GM18868 (cell line): ENCODE measurements around the gene EPC1.

Experiments
- ATAC-seq: cut with Tn5 transposase; IDR thresholded peaks from one replicate; pipeline ENCODE4 v1.9.1; 2021; ENCODE audit warnings: mild to moderate bottlenecking, moderate library complexity; ENCODE audit not compliant: unreplicated experiment

EPC1 gene

DNA sequence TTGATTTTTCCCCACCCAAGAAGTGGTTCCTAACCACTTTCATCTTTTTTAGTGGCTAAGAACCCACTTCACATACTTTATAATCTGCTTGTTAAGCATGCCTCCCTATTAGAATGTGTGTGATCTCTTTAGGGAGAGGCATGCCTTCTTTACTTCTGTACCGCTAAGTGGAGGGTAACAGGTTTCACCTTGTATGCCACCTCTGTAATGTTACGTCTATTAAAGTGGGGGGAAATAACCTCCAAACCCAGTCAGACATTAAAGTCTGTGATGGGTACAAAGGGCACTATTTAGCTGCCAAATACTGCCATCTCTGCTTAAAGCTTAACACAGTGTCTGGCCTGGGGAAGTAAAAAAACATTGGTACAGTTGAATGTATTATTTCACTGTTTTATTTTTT, 51.9 kb downstream of the EPC1 start:
- no peak for ATAC-seq

DNA sequence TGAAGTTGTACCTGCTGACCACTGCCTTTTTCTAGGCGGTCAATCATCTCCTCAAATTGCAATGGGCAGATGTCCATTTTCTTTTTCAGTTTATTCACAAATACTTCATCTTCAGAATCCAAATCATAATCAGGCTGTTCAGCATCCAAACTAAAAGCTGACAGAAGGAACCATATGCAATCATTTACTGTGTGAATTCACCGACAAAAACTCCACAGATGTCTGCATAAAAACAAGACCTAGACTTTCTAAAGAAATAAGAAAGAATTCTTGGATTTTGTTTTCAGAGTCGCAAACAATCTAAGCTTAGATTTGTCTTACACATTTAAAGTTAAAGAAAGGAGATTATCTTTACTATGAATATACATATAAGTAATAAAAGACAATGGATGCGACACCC, 53.4 kb downstream of the EPC1 start:
- ATAC-seq, result no peak

DNA sequence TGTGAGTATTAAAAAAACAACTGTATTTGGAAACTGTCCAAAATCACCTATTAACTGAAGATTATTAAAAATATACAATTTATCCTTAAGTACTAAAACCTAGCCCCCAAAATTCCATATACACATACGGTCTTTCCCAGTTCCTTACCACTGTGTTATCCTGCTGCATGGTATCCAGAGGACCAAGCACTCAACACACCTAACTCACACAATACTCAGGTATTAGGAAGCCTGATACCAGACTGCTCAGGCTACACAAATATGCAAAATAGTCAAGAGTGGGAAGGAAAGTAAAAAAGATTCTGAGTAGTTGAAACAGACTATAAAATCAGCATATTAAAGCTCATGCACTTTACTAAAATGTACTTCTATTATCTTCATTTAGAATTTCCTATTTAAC, 67.2 kb downstream of the EPC1 start:
- no peak for ATAC-seq

DNA sequence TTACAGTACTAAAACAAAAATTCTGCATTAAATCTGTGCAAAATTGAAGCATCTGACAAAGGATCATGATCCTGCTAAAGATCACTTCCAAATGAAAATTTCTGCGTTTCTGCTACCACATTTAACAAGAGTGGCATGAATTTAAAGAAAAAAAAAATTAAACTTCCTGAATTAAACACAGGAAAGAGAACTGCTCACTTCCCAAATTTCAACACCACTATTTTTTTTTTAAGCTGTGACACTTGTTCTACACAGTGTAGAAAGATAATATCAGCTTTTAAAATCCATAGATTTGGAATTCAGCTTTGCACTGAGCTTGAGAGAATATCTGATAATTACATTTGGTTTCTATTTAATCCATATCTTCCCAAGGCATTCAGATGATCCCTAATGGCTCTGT, 73.6 kb downstream of the EPC1 start:
- ATAC-seq, result no peak

DNA sequence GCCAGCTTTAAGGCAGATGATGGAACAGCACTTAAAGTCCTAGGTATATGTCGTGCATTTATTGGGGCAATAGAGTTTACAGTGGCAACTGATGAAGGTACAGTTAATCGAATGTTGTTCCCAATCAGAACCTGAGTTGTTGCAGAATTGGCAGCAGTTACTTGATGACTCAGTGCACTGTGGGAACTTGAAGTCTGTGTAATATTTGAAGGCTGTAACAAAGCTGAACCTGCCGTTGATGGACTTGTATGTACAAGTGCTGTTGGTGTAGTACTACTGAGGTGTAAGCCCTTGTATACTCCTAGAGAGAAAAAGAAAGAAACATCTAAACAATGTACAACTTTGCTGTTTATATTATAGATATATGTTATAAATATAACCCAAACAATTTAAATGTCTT, 75.3 kb downstream of the EPC1 start:
- ATAC-seq, result no peak

DNA sequence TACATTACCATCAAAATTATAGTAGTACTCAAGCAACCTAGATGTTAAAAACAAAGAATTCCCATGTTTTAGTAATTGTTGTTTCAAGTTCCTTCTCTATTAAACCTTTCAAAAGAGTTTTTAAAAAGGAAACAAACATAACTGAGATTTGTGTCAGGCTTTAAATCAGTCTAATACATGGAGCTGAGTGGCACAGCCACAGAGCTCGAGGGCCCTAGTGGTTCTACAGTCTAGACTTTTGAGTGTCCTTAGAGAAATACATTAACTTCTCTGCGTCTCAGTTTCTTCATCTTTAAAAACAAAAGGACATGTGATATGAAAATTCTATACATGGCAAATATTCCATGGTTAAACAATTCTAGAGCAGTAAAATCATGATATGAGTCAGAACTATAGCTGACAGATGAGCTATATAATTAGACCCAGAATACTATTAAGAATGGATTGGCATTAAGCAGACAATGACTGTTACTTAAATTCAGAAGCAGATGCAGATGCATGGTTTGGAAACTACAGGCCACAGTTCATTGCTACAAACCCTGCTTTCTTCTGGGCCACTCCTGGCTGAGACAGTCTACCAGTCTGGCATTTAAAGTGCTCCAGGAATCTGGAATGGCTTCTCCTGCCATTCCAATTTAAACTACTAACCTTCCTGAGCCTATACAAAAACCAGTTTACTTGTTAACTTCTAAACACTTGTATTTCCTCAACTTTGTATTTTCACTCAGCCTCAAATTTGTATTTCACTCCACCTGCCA, 77.4 kb downstream of the EPC1 start:
- ATAC-seq, result no peak

DNA sequence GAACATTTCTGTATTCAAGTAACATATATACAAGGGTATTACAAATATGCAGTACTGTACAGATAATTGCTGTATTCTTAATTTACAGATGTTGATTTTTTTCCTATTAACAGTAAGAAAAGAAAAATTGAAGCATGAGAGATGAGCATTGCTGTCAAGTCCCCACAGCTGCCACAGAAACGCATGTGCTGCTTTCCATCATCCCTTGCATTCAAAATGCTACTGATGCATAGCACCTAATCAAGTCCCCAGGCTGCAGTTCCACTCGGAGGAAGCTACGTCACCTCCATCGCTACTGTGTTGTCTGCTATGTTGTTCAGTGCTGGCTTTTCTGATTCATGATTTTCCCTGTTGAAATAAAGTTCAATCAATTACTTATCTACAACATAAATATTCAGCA, 78.2 kb downstream of the EPC1 start:
- ATAC-seq, result no peak

DNA sequence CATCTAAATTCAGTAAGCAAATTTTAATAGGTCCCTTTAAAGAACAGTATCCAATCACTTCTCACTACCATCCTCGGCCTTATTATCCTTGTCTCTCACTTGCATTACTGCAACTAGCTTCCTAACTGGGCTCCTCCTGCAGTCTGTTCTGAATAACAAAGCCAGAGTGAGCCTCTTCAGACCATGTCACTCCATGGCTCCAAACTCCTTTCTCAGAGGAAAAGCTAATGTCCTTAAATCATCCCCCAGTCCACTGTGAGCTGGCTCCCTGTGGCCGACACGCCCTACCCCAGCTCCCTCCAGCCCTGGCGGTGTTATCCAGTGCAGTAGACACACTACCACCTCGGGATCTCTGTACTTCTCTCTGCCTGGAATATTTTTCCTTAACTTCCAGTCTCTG, 80.0 kb downstream of the EPC1 start:
- no peak for ATAC-seq

DNA sequence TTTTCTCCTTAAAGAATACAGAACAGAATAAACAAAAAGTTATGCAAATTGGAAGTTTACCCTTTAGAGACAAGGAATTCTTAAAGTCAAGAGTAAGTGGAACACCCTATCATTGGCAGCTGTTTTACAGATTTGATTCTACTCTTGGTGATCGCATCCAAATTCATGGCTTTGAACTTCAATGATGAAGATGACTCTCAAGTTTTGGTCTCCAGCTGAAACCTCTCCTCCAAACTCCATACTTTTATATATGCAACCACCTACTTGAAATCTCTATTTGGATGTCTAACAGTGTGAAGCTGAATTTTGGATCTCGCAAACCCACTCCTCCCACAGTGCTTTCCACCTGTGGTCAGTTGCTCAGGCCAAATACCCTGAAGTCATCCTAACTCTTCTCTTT, 80.4 kb downstream of the EPC1 start:
- no peak for ATAC-seq

DNA sequence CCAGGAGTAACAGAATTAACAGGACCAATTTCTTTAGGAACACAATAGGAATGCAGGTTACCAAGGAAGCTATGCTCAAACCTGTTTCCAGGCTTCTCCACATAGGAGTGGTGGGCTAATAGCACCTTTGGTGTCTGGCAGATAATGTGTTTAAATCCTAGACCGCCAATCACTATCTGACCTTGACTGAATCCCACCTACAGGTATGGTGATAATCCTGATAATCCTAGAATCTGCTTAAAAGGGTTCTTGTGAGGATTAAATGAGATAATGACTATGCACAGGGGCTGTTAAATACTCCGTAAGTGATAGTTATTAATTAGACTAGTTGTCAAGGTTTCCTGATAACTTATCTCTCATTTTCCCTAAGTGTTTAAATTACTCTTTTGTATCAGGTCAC, 81.2 kb downstream of the EPC1 start:
- ATAC-seq, result no peak

DNA sequence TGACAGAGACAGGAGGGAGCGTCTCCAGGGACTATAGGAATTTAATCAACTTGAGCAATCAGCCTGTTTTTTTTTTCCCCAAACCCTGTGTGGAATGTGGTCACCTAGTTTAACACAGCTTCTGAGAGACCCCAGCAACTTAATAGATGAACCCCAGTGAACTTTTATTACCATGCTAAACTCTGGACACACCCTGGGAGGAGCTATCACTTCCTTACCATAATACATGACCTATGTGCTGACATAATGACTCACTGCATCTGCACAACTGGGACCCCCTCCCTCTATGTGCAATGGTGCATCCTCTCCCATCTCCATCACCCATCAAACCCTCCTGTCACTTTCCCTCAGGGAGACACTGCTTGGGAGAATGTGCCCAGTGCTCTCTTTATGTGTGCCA, 83.7 kb downstream of the EPC1 start:
- no peak for ATAC-seq

DNA sequence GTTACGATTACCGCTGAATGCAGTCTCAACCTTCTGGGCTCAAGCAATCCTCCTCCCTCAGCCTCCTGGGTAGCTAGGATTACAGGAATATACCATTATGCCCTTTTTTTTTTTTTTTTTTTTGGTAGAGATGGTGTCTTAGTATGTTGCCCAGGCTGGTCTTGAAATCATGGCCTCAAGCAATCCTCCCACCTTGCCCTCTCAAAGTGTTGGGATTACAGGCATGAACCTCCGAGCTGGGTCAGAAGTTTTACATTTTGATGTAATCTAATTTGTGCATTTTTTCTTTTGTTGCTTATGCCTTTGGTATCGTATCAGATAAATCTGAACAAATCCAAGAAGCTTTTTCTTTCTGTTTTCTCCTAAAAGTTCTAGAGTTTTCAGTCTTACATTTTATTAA, 87.4 kb downstream of the EPC1 start:
- ATAC-seq, result no peak

DNA sequence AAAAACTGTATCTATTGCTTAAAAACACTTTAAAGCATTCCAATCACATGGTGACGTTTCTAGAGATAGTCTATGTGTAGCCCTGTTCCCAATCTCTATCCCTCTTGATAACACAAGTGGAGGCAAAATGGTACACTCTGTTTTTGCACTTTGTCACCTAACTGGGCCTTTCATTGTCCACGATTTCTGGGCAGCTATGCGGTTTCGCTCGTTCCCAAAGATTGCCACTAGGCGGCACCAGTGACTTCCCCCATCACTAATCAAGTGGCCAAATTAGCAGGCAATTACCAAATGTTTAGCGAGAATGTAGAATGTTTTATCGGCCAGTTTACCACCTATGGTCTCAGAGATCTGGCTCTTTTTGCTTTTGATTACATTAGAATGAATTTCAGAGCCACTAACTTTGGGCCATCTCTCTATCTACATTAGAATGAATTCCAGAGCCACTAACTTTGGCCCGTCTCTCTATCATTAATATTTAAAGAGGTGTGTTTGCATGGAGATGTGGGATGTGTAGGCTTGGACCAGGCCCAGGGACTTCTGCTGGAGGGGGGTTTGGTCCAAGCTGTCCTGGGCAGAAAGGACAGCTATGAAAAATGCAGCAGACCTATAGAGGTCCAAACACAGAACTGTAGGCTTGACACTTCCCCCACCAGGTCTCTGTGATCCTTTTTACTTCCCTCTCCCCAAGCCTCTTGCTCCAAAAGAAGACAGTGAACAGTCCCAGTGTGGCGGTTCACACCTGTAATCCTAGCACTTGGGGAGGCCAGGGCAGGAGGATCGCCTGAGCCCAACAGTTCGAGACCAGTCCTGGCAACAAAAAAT, 90.1 kb downstream of the EPC1 start:
- peak; percentile 76 for ATAC-seq

DNA sequence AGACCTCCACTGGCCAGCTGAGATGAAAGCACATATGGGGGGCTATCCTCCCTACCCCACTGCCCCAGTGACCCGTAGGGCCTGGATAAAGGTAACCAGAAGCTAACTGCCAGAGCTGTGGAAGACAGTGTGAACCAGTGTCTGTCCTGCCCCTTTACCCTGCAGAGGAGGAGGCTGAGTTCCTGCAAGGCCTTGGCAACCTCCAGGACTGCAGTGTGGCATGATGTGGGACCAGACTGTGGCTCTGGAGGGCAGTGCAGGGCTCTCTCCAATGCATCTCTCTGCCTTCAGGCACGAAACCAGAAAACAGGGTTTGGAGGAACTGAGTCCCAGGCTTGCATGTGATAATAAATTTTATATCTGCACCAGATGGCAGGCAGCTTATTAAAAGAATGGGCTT, 93.1 kb downstream of the EPC1 start:
- ATAC-seq, result no peak

DNA sequence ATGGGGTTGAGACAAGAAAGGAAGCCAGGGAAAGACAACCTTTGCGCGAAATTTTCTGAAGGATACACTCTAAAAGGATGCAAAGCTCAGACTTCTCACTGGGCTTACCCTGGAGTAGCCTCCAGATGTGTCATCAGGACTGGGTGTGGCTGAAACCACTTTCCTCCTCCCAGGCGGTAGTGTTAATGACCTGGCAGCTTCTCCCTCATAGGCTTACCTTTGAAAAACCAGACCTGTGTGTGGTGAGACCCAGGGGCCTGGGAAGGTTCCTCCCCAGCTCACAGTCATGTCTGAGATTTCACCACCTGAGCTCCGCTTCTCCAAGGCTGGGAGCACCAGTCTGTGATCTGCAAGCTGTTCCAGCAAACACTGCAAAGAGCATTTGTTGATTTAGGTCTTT, 93.7 kb downstream of the EPC1 start:
- ATAC-seq, result no peak

DNA sequence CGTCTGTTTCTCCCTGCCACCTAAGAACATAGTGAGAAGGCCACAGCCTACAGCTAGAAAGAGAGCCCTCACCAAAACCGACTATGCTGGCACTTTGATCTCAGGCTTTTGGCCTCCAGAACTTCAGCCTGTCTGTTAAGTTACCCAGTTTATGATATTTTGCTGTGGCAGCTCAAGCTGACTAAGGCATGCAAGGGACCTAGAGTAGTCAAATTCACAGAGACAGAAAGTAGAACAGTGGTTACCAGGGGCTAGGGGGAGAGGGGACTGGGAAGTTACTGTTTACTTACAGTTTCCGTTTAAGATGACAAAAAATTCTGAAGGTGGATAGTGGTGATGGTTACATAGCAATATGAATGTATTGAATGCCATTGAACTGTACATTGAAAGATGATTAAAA, 96.5 kb downstream of the EPC1 start:
- ATAC-seq, result peak; percentile 67

DNA sequence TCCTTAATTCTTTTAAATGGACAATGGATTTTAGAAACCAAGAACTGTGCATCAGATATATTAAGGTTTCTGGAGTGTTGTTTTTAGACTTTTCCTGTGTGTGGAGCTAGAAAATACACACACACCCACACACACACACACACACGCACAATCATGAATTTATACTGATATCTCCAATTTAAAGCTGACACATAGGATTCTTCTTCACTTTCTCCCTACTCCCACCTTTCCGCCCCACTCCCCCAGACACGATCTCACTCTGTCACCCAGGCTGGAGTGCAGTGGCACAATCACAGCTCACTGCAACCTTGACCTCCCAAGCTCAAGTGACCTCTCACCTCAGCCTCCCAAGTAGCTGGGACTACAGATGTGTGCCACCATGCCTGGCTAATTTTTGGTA, 100.3 kb downstream of the EPC1 start:
- no peak for ATAC-seq

DNA sequence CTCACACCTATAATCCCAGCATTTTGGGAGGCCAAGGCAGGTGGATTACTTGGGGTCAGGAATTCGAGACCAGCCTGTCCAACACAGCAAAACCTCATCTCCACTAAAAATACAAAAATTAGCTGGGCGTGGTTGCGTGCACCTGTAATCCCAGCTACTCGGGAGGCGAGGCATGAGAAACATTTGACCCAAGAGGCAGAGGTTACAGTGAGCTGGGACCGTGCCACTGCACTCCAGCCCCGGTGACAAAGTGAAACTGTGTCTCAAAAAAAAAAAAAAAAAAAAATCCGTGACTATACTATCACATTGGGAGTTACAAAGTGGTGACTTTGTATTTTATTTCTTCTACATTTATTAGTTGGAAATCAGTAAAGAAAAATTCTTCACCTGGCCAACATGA, 101.2 kb downstream of the EPC1 start:
- no peak for ATAC-seq

DNA sequence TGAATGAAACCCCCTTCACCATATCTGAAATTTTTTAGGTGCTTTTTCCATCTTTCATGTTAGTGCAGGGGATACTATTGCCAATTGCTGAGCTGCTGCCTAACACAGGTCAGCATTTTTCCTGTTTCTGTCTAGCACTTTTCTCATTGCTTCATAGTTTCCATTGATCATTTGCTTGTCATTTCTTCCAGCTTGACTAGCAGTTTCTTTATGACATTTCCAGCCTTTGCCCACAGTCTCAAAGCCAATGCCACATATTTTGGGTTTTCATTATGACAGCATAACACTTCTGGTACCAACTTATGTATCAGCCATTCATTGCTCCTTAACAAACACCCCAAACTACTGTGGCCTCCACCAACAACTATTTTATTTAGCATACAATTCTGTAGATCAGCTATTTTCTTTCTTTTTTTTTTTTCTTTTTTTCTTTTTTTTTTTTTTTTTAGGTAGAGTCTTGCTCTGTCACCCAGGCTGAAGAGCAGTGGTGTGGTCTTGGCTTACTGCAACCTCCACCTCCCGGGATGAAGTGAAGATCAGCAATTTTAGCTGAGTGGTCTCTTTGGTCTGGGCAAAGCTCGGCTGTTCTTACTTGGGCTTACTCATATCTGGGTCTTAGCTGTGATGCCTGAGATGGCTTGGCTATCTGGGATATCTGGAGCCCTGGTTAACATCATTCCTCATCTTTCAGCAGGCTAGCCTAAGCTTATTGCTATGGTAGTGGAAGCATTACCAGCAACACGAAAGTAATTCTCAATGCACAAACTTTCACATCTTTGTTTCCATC, 102.3 kb downstream of the EPC1 start:
- peak; percentile 45 for ATAC-seq

DNA sequence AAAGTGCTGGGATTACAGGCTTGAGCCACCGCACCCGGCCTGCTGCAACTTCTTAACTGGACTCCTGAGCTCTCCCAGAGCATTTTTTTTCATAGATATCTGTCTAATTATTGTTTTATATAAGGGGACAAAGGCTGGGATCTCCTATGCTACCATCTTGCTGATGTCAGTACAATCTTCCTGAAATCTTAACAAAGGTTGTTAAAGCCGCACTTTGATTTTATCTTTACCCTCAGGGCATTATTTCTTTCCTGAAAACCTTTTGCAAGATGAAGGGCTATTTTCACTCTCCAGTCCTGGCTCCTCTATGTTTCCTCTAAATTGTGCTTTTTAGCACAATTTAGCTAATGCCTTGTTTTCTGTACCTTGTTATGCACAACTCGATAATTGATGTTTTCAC, 102.9 kb downstream of the EPC1 start:
- ATAC-seq, result no peak

DNA sequence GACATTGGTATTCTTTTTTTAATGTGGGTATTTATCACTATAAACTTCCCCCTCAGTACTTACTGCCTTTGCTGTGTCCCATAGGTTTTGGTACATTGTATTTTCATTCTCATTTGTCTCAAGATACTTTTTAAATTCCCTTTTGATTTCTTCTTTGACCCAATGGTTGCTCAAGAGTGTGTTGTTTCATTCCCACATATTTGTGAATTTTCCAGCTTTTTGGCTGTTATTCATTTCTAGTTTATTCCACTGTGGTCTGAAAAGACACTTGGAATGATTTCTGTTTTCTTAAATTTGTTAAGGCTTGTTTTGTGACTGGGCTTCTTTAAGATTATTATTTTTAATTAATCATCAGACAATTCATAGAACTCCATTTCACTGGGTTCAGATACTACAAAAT, 105.0 kb downstream of the EPC1 start:
- no peak for ATAC-seq

DNA sequence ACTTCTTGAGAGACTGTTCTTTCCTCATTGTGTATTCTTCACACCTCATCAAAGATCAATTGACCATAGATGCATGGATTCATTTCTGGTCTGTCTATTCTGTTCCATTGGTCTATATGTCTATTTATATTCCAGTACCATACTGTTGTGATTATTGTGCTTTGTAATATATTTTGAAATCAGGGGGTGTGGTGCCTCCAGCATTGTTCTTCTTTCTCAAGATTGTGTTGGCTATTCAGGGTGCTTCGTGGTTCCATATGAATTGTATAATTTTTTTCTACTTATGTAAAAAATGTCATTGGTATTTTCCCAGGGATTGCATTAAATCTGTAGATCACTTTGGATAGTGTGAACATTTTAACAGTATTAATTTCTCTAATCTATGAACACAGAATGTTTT, 106.5 kb downstream of the EPC1 start:
- no peak for ATAC-seq
